GM12878 (cell line): ENCODE measurements around the gene RXRG. TPM values are rescaled to one million over a fixed set of nuclear protein-coding genes. Genes with fewer than 3 reads are reported as not detected.

Source experiments
- ATAC-seq: fragments of 200-7000 bp; cut with Tn5 transposase; 3 replicates; pipeline ENCODE4 v1.9.1; 2020; ENCODE audit warnings: mild to moderate bottlenecking, moderate library complexity
- Bru-seq: library from RNA; stranded (reverse); fragments of 400-500 nt; gene quantifications from one replicate; lab custom pipeline; 2021; lab: Mats Ljungman, UMichigan
- BruChase-seq, 2 experiments: library from RNA; stranded (reverse); fragments of 400-500 nt; gene quantifications; one replicate each; lab custom pipeline; 2021; lab: Mats Ljungman, UMichigan
- BruUV-seq: library from RNA; stranded (reverse); fragments of 400-500 nt; replicated peaks from 2 replicates; lab custom pipeline; 2021; lab: Mats Ljungman, UMichigan
- CTCF ChIA-PET: fragments of 300-600 bp; sonication (Branson Sonifier 250); formaldehyde crosslinking; extraction: SDS; loops from one replicate; lab custom pipeline; 2021; ENCODE audit warnings: inconsistent platforms; lab: Yijun Ruan, JAX
- POLR2A ChIA-PET: fragments of 350-600 bp; formaldehyde crosslinking; extraction: SDS; loops from one replicate; lab custom pipeline; 2021; ENCODE audit warnings: inconsistent platforms; lab: Charles Lee
- RAD21 ChIA-PET: fragments of 300-600 bp; sonication (Branson Sonifier 250); formaldehyde crosslinking; loops from one replicate; lab custom pipeline; 2023; ENCODE audit warnings: antibody characterized with exemption; ENCODE audit not compliant: unreplicated experiment; lab: Charles Lee
- SMC1A ChIA-PET: fragments of 300-600 bp; sonication (Branson Sonifier 250); formaldehyde crosslinking; loops from one replicate; lab custom pipeline; 2023; ENCODE audit not compliant: unreplicated experiment, uncharacterized antibody; lab: Charles Lee
- DNase-seq: peaks from one replicate; pipeline ENCODE4 v3.0.0-alpha.2; 2011; ENCODE audit warnings: low read depth, low spot score
- FAIRE-seq: peaks from 3 replicates; lab custom pipeline; 2011; peaks lifted over from hg19 to GRCh38; lab: Jason Lieb, UNC
- H2AFZ ChIP-seq: 2 replicates; pipeline ENCODE4 v1.6.0; 2011; ENCODE audit warnings: low read depth, low read length, control low read depth; ENCODE audit not compliant: control insufficient read depth
- H3K27ac ChIP-seq: 2 replicates; pipeline ENCODE4 v1.5.1; 2011; ENCODE audit warnings: control low read depth; ENCODE audit not compliant: control insufficient read depth, insufficient read depth
- H3K27me3 ChIP-seq, 2 experiments: replicated peaks in 1 of 2; 2 replicates each; pipeline versions ENCODE4 v1.6.0 to v1.6.1; 2011; ENCODE audit warnings: low read length in 1 of 2; ENCODE audit not compliant: control insufficient read depth in 2 of 2, insufficient read depth in 2 of 2
- H3K36me3 ChIP-seq, 2 experiments: 2 replicates each; pipeline ENCODE4 v1.5.1; 2011; ENCODE audit warnings: low read length in 1 of 2; ENCODE audit not compliant: control insufficient read depth in 2 of 2, insufficient read depth in 2 of 2
- H3K4me1 ChIP-seq: 2 replicates; pipeline ENCODE4 v1.6.1; 2011; ENCODE audit warnings: mild to moderate bottlenecking, low read length, moderate library complexity, mixed read lengths; ENCODE audit not compliant: control insufficient read depth, insufficient read depth
- H3K4me2 ChIP-seq: 2 replicates; pipeline ENCODE4 v1.6.0; 2011; ENCODE audit warnings: control low read depth; ENCODE audit not compliant: control insufficient read depth, insufficient read depth
- H3K4me3 ChIP-seq: fragments of 200-600 bp; sonication (generic); 2 replicates; pipeline ENCODE4 v1.5.1; 2016
- H3K79me2 ChIP-seq: 2 replicates; pipeline ENCODE4 v1.6.0; 2011; ENCODE audit warnings: low read length; ENCODE audit not compliant: control insufficient read depth, insufficient read depth
- H3K9ac ChIP-seq: 2 replicates; pipeline ENCODE4 v1.8.0; 2011; ENCODE audit warnings: low read length, control low read depth, mixed read lengths; ENCODE audit not compliant: control insufficient read depth, insufficient read depth
- H3K9me3 ChIP-seq: replicated peaks from 3 replicates; pipeline ENCODE4 v1.5.1; 2011; ENCODE audit warnings: mild to moderate bottlenecking, low read length; ENCODE audit not compliant: control insufficient read depth, insufficient read depth
- H4K20me1 ChIP-seq: 2 replicates; pipeline ENCODE4 v1.6.0; 2011; ENCODE audit not compliant: control insufficient read depth, insufficient read depth
- SUZ12 ChIP-seq: fragments of 200-600 bp; sonication (generic); IDR thresholded peaks from one replicate; pipeline ENCODE4 v1.6.1; 2018; ENCODE audit warnings: antibody characterized with exemption, mild to moderate bottlenecking; ENCODE audit not compliant: unreplicated experiment
- WGBS: methylation state at CpG from one replicate; pipeline ENCODE4 v1.1.6; 2016; ENCODE audit warnings: low lambda C conversion rate; ENCODE audit not compliant: insufficient replicate concordance, insufficient coverage; ENCODE audit errors: missing lambda C conversion rate; 5-methylcytosine and 5-hydroxymethylcytosine counted together
- in situ Hi-C: fragments of 300-500 bp; cut with MboI; formaldehyde crosslinking; loops from 9 replicates; pipeline ENCODE4 v1.14.3; 2018; ENCODE audit warnings: mixed read lengths
- intact Hi-C: fragments of 100-400 bp; cut with micrococcal nuclease; formaldehyde crosslinking; loops from one replicate; pipeline ENCODE4 v1.14.2; 2022; ENCODE audit not compliant: unreplicated experiment
- long read RNA-seq, 2 experiments: library from polyadenylated mRNA; unstranded; transcript quantifications; one replicate each; pipeline ENCODE4 v2.0.0, GENCODE V29; 2019 to 2020
- polyA minus RNA-seq, 3 experiments: library from RNA; depleted of rRNA, polyadenylated mRNA; stranded (reverse); fragments of >200 nt; gene quantifications; 2 replicates each; pipeline ENCODE4 v1.2.3, GENCODE V29; 2011
- polyA plus RNA-seq, 11 experiments: library from polyadenylated mRNA; depleted of rRNA in 4 of 11; unstranded in 6 of 11; stranded (reverse) in 5 of 11; fragments of >200 nt; fragmentation: Nextera tagmentation in 4 of 11; fragmentation: Illumina TruSeq in 1 of 11; extraction: Ambion mirVana in 4 of 11; extraction: Trizol in 1 of 11; gene quantifications; 1 replicate in 1 of 11; 2 replicates in 10 of 11; pipeline versions ENCODE4 v1.2.1 to v1.2.3, GENCODE V29; 2011 to 2016; ENCODE audit warnings: inconsistent platforms in 2 of 11, missing spikeins in 2 of 11, low read depth in 1 of 11
- total RNA-seq, 4 experiments: library from RNA; depleted of rRNA in 3 of 4; stranded (reverse); fragments of >200 nt in 3 of 4; fragmentation: Illumina TruSeq in 1 of 4; extraction: Trizol in 1 of 4; gene quantifications; 2 replicates each; pipeline versions ENCODE4 v1.2.1 to v1.2.3, GENCODE V29; 2013 to 2021
- TF ChIP-seq, protein P1 (sequence below): IDR thresholded peaks from 2 replicates; pipeline ENCODE4 v1.6.1; 2012; ENCODE audit warnings: low read depth, low read length, improper control_type of control experiment

Gene RXRG
- total RNA-seq (2013; cell fraction: nucleolus; rRNA removed): not detected in 2 replicates
- total RNA-seq (2014; rRNA removed) (not detected in 2 replicates), total RNA-seq (2014; rRNA removed; fragmentation: Illumina TruSeq; extraction: Trizol) (not detected in 2 replicates), total RNA-seq (2021) (not detected in 2 replicates), polyA plus RNA-seq (2011; rRNA removed) (not detected in 2 replicates), polyA plus RNA-seq (2014; fragmentation: Illumina TruSeq; extraction: Trizol) (not detected in 2 replicates), polyA plus RNA-seq (2014; fragmentation: Nextera tagmentation; extraction: Ambion mirVana) (not detected), polyA plus RNA-seq (2014; rRNA removed) (not detected in 2 replicates), polyA plus RNA-seq (2016; fragmentation: Nextera tagmentation; extraction: Ambion mirVana) (under 1 TPM in 1 of 2 experiments, not detected in 1; 0.10 TPM), polyA minus RNA-seq (2011; rRNA and poly(A)+ RNA removed) (not detected in 2 replicates), Bru-seq, nascent RNA (percentile 4 among the genes with signal in this experiment), BruChase-seq, experiment 1, labeled RNA remaining after a 6-hour chase (percentile 2 among the genes with signal in this experiment), BruChase-seq, experiment 2, labeled RNA remaining after a 2-hour chase (percentile 2 among the genes with signal in this experiment)
- not detected for polyA plus RNA-seq (2011; ENCODE audit: low read depth)
- not detected in 2 replicates for polyA plus RNA-seq (2011; cell fraction: cytosol; rRNA removed)
- polyA plus RNA-seq (2011; cell fraction: nucleus; rRNA removed): not detected in 2 replicates
- not detected in 2 replicates for polyA plus RNA-seq (2012)
- not detected in 2 replicates for polyA minus RNA-seq (2011; cell fraction: cytosol; rRNA and poly(A)+ RNA removed)
- polyA minus RNA-seq (2011; cell fraction: nucleus; rRNA and poly(A)+ RNA removed): not detected in 2 replicates
- long read RNA-seq, experiment 1: 0 reads
- long read RNA-seq, experiment 2, partial matches to known transcripts: 0 of 1 reads
- long read RNA-seq, experiment 2, other reads (novel, unspliced or antisense): 1 of 1 reads

DNA sequence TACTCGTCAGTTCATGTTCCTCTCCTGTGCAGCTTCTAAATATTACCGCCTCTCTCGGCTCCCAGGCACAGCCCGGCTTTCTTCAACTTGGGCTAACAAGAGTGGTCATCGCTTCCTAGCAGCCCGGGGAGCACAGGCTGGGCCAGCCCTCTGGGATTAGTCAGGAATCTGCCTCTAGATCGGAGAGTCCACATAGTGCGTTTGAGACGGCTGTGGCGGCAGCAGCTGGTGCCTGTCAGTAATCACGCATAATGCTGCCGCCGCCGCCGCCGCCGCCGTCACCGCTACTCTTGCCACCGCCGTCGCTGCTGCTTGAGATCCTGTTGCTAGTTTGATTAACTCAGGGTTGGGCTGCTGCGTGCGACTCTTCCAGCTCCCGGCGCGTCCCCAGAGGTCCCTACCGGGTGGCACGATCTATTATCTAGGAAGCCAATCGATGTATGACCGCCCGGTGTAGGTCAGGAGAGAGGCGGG is at the start of gene RXRG:
TSS of gene RXRG (minus strand) at position 230 of the 474 bp plus-strand sequence. CDS start 233 bp downstream, outside the sequence.
- Histone ChIP-seq H3K4me3 (no peak within 1 kb of the TSS), H3K27ac (no peak within 1 kb of the TSS), H3K9ac (no peak within 1 kb of the TSS)
- TF ChIP-seq, protein P1, sequence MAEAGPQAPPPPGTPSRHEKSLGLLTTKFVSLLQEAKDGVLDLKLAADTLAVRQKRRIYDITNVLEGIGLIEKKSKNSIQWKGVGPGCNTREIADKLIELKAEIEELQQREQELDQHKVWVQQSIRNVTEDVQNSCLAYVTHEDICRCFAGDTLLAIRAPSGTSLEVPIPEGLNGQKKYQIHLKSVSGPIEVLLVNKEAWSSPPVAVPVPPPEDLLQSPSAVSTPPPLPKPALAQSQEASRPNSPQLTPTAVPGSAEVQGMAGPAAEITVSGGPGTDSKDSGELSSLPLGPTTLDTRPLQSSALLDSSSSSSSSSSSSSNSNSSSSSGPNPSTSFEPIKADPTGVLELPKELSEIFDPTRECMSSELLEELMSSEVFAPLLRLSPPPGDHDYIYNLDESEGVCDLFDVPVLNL: no peak
- peak; percentile 70 for TF ChIP-seq SUZ12
- TF ChIP-seq, all 136 proteins: peak for 1
- ChIA-PET CTCF (no interaction called here), POLR2A (no interaction called here), SMC1A (interaction anchor here (0.5 kb wide), 1 partner anchor 11 kb away, joined by 3 read pairs; no protein-coding TSS in a partner anchor), RAD21 (no interaction called here)
- intact Hi-C loops: no loop called here
- DNase-seq (no peak), ATAC-seq (no peak), FAIRE-seq (no peak)
- no peaks in the 10 kb centered on the region for H3K4me1 ChIP-seq
- in situ Hi-C loops: no loop called here
- 26% methylated on average over 33 of the region's 33 CpGs for WGBS
- H4K20me1 ChIP-seq: no peaks in the 10 kb centered on the region
- H3K36me3 ChIP-seq: no peaks in the 10 kb centered on the region
- H3K9me3 ChIP-seq: no peaks in the 10 kb centered on the region
- BruUV-seq: no TSS peak
- peaks cover 4 to 6% of the 10 kb centered on the region in 2 experiments; a peak in 2 of 4 replicates for H3K27me3 ChIP-seq
- H2AFZ ChIP-seq: no peak within 1 kb of the TSS
- no peak within 1 kb of the TSS for H3K4me2 ChIP-seq
- H3K79me2 ChIP-seq: no peaks in the 10 kb centered on the region
